ENCODE data around the gene TSGA10IP. TPM values are rescaled to one million over a fixed set of nuclear protein-coding genes. Genes with fewer than 3 reads are reported as not detected.
A peak's percentile ranks its signal among the peaks of the same experiment; 100 is the strongest.

Gene TSGA10IP
- total RNA-seq, 4 donors from 2014 or later = not detected

DNA sequence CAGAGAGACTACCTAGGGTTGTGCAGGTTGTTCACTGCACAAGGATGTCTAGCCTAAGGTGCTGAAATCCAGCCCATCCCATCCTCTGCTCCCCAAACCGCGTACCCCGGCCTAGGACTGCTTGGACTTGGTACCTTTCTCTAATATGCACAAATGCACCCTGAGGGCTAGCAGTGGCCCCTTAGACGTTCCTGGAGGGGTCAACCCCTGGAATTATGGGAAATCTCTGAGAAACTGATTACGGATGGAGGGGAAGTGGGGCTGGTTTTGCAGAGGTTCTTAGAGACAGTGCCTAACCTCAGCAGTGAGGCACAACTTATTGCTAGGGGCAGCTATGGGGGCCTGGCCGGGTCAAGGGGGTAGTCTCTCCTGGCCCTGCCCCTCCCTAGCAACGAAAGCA is 28.9 kb upstream of the TSGA10IP start:
- Histone ChIP-seq H3K4me3 (peak overlapping the region in 2 of 4 donors; percentile 1 to 17), H3K27ac (peak overlapping the region; percentile 86 to 98 (median 93)), H3K4me1 (peaks cover 51 to 53% of the 10 kb centered on the region in 2 donors), H3K9me3 (no peaks in the 10 kb centered on the region), H3K27me3 (peaks cover 0 to 1% (median 0%) of the 10 kb centered on the region in 3 donors), H3K36me3 (peaks cover 0 to 6% of the 10 kb centered on the region in 2 donors)
- intact Hi-C loops (cut with DNase I; ENCODE audit: low total_unique reads) (loop anchor here (5.0 to 10.0 kb wide), 4 partner anchors 458 to 904 kb away; partner anchors contain the start of genes ARL2, SLC29A2 and SNX15), in situ Hi-C loops (cut with MboI; ENCODE audit: low sequenced_read_pairs in 4 of 4) (no loop called here)
- ATAC-seq (no peak), DNase-seq (no peak)
- TF ChIP-seq CTCF (IDR thresholded peaks at IDR 0.05 in 4 of 5, conservative IDR thresholded peaks at IDR 0.05 in 1 of 5) (no peak), POLR2A (IDR thresholded peaks at IDR 0.05) (no peak)

- H3K4me1 ChIP-seq = peaks cover 47 to 49% of the 10 kb centered on the region in 2 donors
- H3K9me3 ChIP-seq = no peaks in the 10 kb centered on the region
- no peak for TF ChIP-seq CTCF (IDR thresholded peaks at IDR 0.05 in 4 of 5, conservative IDR thresholded peaks at IDR 0.05 in 1 of 5)
- TF ChIP-seq POLR2A (IDR thresholded peaks at IDR 0.05) = no peak
- intact Hi-C loops (cut with DNase I; ENCODE audit: low total_unique reads) = loop anchor here (5.0 to 10.0 kb wide), 4 partner anchors 458 to 905 kb away; partner anchors contain the start of genes ARL2, SLC29A2 and SNX15
- in situ Hi-C loops (cut with MboI; ENCODE audit: low sequenced_read_pairs in 4 of 4) = no loop called here
- DNase-seq (no peak), ATAC-seq (no peak)
- peak overlapping the region; percentile 65 to 95 (median 82) for H3K4me3 ChIP-seq
- H3K27ac ChIP-seq = peak overlapping the region; percentile 86 to 98 (median 93)
- H3K36me3 ChIP-seq = peaks cover 0 to 13% of the 10 kb centered on the region in 2 donors
- H3K27me3 ChIP-seq = no peaks in the 10 kb centered on the region
These were observed 28.2 kb upstream of the TSGA10IP start for GRCh38 chr11:65917077-65917433.

DNA sequence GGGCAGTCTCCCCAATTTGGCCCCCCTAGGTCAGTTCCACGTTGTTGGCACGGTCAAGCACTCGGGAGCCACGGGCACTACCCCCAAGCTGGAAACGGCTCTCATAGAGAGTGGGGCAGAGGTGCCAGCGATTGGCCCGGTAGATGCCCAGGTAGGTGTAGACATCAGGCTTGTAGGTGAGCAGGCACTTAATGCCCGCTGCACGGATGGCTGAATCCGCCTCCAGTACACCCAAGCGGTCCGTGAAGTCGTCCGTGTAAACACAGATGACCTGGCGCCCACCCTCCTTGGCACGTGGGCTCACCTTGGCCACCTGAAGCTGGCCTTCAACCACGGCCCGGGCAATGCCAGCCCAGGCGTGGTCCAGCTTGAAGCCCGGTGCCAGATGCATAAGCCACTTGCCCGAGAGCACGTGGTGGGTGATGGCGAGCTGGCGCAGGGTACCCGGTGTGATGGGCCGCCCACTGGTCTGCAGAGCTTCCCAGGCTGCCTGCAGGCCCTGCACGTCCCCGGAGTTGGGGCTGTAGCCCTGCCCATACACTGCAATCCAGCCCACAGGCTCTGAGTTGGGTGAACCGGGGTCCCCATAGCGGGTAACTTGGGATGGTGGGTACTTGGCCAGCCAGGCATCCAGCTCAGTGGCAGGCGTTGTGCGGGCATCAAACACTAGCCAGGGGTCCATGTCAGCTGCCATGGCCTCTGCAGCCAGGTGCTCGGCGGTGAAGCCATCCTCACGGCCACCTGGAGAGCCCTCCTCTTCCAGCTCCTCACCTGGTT is 27.7 kb upstream of the TSGA10IP start:
- H3K9me3 ChIP-seq = no peaks in the 10 kb centered on the region
- H3K4me3 ChIP-seq = peak overlapping the region; percentile 65 to 95 (median 82)
- H3K27ac ChIP-seq = peak overlapping the region; percentile 86 to 98 (median 93)
- intact Hi-C loops (cut with DNase I; ENCODE audit: low total_unique reads) = loop anchor here (2.0 to 10.0 kb wide), 8 partner anchors 71 to 905 kb away; partner anchors contain the start of genes ARL2, BANF1, EIF1AD and RELA
- DNase-seq (peak in 1 of 2 donors; percentile 58), ATAC-seq (no peak)
- in situ Hi-C loops (cut with MboI; ENCODE audit: low sequenced_read_pairs in 4 of 4) = no loop called here
- peaks cover 0 to 18% of the 10 kb centered on the region in 2 donors for H3K36me3 ChIP-seq
- TF ChIP-seq CTCF (IDR thresholded peaks at IDR 0.05 in 4 of 5, conservative IDR thresholded peaks at IDR 0.05 in 1 of 5) (no peak), POLR2A (IDR thresholded peaks at IDR 0.05) (no peak)
- no peaks in the 10 kb centered on the region for H3K27me3 ChIP-seq
- H3K4me1 ChIP-seq = peaks cover 47 to 49% of the 10 kb centered on the region in 2 donors

DNA sequence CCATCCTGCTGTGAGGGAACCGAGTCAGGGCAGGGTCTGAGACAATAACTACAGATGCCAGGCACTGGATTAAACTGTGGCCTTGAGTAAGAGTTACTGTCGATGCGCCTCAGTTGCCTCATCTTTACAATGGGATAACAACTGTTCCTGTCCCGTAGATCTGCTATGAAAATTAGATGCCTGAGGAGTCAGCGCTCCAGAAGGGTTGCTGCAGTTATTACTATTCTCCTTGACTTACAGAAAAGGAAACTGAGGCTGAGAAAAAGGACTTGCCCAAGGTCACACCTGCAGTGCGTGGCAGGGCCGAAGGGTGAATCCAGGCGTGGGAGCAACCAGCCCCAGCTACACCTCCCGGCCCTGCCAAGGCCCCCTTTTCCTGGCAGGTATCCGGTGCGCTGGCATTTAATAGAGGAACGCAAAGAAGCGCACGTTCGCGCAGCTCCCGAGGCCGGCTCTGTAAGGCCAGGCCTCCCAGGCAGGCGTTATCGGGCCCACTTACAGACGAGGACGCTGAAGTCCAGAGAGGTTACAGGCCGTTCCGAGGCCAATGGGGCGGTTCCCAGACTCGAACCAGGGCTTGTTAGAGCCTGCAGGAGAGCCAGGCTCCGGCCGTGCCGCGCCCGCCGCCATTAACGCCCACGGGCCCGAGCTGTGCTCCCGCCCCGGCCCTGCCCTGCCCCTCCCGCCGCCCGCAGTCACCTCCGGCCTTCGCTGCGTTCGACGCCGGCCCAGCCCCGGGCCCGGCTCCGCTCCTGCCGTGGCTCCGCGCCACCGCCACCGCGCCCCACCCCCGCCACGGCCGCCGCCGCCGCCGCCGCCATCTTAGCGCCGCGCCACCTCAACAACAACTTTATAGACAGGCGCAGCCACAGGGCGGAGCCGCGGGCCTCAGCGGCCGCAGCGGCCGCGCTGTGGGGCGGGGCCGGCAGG is 26.8 kb upstream of the TSGA10IP start, which contains the start of gene C11orf68:
C11orf68 (minus strand) TSS at position 852 of the 930 bp plus-strand sequence; CDS start at position 821, 31 bp downstream.
- Histone ChIP-seq H3K36me3 (peaks cover 0 to 26% of the 10 kb centered on the region in 2 donors), H3K9me3 (no peaks in the 10 kb centered on the region), H3K4me1 (peaks cover 47 to 49% of the 10 kb centered on the region in 2 donors), H3K27ac (peak within 1 kb of the TSS; percentile 86 to 98 (median 94)), H3K27me3 (no peaks in the 10 kb centered on the region), H3K4me3 (peak within 1 kb of the TSS; percentile 77 to 95 (median 92))
- DNase-seq (peak in 1 of 2 donors; percentile 46), ATAC-seq (peak; percentile 57 to 61)
- in situ Hi-C loops (cut with MboI; ENCODE audit: low sequenced_read_pairs in 4 of 4) = no loop called here
- peak; percentile 74 to 81 for TF ChIP-seq POLR2A (IDR thresholded peaks at IDR 0.05)
- peak in 1 of 5 experiments; percentile 8 for TF ChIP-seq CTCF (IDR thresholded peaks at IDR 0.05 in 4 of 5, conservative IDR thresholded peaks at IDR 0.05 in 1 of 5)
- intact Hi-C loops (cut with DNase I; ENCODE audit: low total_unique reads) = loop anchor here (1.0 to 10.0 kb wide), 12 partner anchors 30 to 906 kb away; partner anchors contain the start of genes ARL2, BANF1, EIF1AD and FIBP

Measured in gastrocnemius medialis (tissue), 4 donors.